Spleen (tissue), 7 donors: Measurements from ENCODE around the gene GALNT7.

Experiments used
- CTCF ChIP-seq, 11 experiments: fragments of 200-600 bp in 7 of 11; fragments of 450-650 bp in 4 of 11; sonication (generic) in 4 of 11; IDR thresholded peaks in 8 of 11; conservative IDR thresholded peaks in 3 of 11; 1 replicate in 7 of 11; 2 replicates in 4 of 11; pipeline versions ENCODE4 v1.4.0 to v1.8.0; 2016 to 2021; ENCODE audit warnings: antibody characterized with exemption in 11 of 11, inconsistent platforms in 4 of 11, mild to moderate bottlenecking in 1 of 11
- POLR2A ChIP-seq, 3 donors: fragments of 450-650 bp; IDR thresholded peaks; one replicate each; pipeline ENCODE4 v1.5.1; 2017; ENCODE audit warnings: antibody characterized with exemption in 3 of 3, mild to moderate bottlenecking in 1 of 3
- donor health status: DM: no; HTN: no; CAD: no; lungs with moderate emphysema.
- donor health status: DM: no; HTN: no; CAD: no.
- donor health status: DM: no; HTN: no; CAD: no.

- TF ChIP-seq CTCF (IDR thresholded peaks at IDR 0.05 in 8 of 11, conservative IDR thresholded peaks at IDR 0.05 in 3 of 11) (no peak), POLR2A (IDR thresholded peaks at IDR 0.05) (no peak)
Observed at GRCh38 chr4:173240696-173241095, 72.1 kb downstream of the GALNT7 start.
